ENCODE data around the gene MRPS2.
"Not testable (repeated sequence)": the region's sequence is repeated elsewhere in the genome, so short reads cannot be mapped to it uniquely, and the experiment has no call there.

The MRPS2 gene

GRCh38 chr9:135516132-135516860, 15.8 kb downstream of the MRPS2 start:
- DNase-seq: no peak

- no peak for DNase-seq
Measured at GRCh38 chr9:135517407-135517822, 16.9 kb downstream of the MRPS2 start.

- DNase-seq: no peak
Measured at GRCh38 chr9:135519179-135519971, 18.9 kb downstream of the MRPS2 start.

GRCh38 chr9:135520916-135521607, 20.6 kb downstream of the MRPS2 start, which contains the start of gene LCN1:
LCN1 (plus strand) TSS chr9:135521440; CDS start chr9:135521498, 58 bp downstream.
- no peak for DNase-seq

- no peak for DNase-seq
Measured at GRCh38 chr9:135521608-135522095, 21.2 kb downstream of the MRPS2 start.

GRCh38 chr9:135522137-135522877, 21.8 kb downstream of the MRPS2 start:
- no peak for DNase-seq

GRCh38 chr9:135522931-135523330, 22.4 kb downstream of the MRPS2 start:
- no peak for DNase-seq

- DNase-seq: no peak
Measured at GRCh38 chr9:135523521-135524129, 23.1 kb downstream of the MRPS2 start.

- no peak for DNase-seq
Measured at GRCh38 chr9:135524130-135524861, 23.8 kb downstream of the MRPS2 start.

GRCh38 chr9:135525241-135526088, 25.0 kb downstream of the MRPS2 start:
- DNase-seq: no peak

- no peak for DNase-seq
Measured at GRCh38 chr9:135526089-135526729, 25.7 kb downstream of the MRPS2 start.

GRCh38 chr9:135526730-135527571, 26.5 kb downstream of the MRPS2 start:
- no peak for DNase-seq

- DNase-seq: not testable (repeated sequence)
Measured at GRCh38 chr9:135528842-135529435, 28.5 kb downstream of the MRPS2 start.

GRCh38 chr9:135530146-135530545, 29.7 kb downstream of the MRPS2 start:
- DNase-seq: no peak

GRCh38 chr9:135531096-135531495, 30.6 kb downstream of the MRPS2 start:
- DNase-seq: no peak

GRCh38 chr9:135533113-135533512, 32.6 kb downstream of the MRPS2 start:
- no peak for DNase-seq

- no peak for DNase-seq
Measured at GRCh38 chr9:135533674-135534073, 33.2 kb downstream of the MRPS2 start.

- not testable (repeated sequence) for DNase-seq
Measured at GRCh38 chr9:135534192-135534711, 33.8 kb downstream of the MRPS2 start.

All from T-helper 1 cell (primary cell).